Left cardiac atrium (tissue), 4 donors: ENCODE data around the gene POMGNT1. TPM values are rescaled to one million over a fixed set of nuclear protein-coding genes. Genes with fewer than 3 reads are reported as not detected.
"Not testable (repeated sequence)": the region's sequence is repeated elsewhere in the genome, so short reads cannot be mapped to it uniquely, and the experiment has no call there.

Source experiments
- ATAC-seq, 2 donors: fragments of 200-7000 bp; cut with Tn5 transposase; one replicate each; pipeline ENCODE4 v1.9.1; 2020; ENCODE audit warnings: mild to moderate bottlenecking in 2 of 2, moderate library complexity in 2 of 2
- DNase-seq: peaks from one replicate; pipeline ENCODE4 v3.0.0-alpha.2; 2020
- intact Hi-C, 2 donors: fragments of 100-400 bp; cut with DNase I; formaldehyde crosslinking; loops; one replicate each; pipeline versions ENCODE4 v1.14.1 to v1.15.1; 2022 to 2023
- long read RNA-seq: library from polyadenylated mRNA; unstranded; transcript quantifications from one replicate; pipeline ENCODE4 v2.0.0, GENCODE V29; 2021
- total RNA-seq, 2 donors: library from RNA; stranded (reverse); fragmentation: NEBNext Ultra II Directional; extraction: Animal tissue kit (Norgen Biotek cat#: 25700); gene quantifications; one replicate each; pipeline ENCODE4 v1.2.1, GENCODE V29; 2021
- donor health status: DM: no; HTN: yes; CAD: no.
- donor health status: DM: no; HTN: yes; CAD: no; lungs with severe emphysema.
- donor health status: DM: yes; HTN: yes; CAD: no.
- donor health status: Dilated cardiomyopathy.

Gene POMGNT1
- 100 to 1,000 TPM in 1 of 2 donors, 10 to 100 TPM in 1; 82.8 to 106 TPM for total RNA-seq
- long read RNA-seq, transcript POMGNT1-201 (22 exons, 2,728 nt): major isoform, 11 of 43 reads
- long read RNA-seq, partial matches to known transcripts: 25 of 43 reads
- long read RNA-seq, other reads (novel, unspliced or antisense): 7 of 43 reads

GRCh38 chr1:46197964-46198811 is at the start of gene POMGNT1:
Gene POMGNT1, minus strand, starts transcription at chr1:46198434. Its CDS starts 613 bp downstream, at chr1:46197821.
- DNase-seq (peak; percentile 68), ATAC-seq (peak; percentile 91 to 96)
- intact Hi-C loops: no loop called here

- DNase-seq: peak; percentile 98
- intact Hi-C loops: loop anchor here in 1 of 2 donors (10.0 kb wide), 1 partner anchor 97 kb away; the partner anchor contains the start of gene NSUN4
- ATAC-seq: peak; percentile 97 to 99
These were observed 49.3 kb upstream of the POMGNT1 start, which contains the start of gene RAD54L for GRCh38 chr1:46247436-46248121. Gene RAD54L, plus strand, starts transcription at chr1:46247763. Its CDS starts 643 bp downstream, at chr1:46248406.

GRCh38 chr1:46246548-46247435 is 48.6 kb upstream of the POMGNT1 start:
- intact Hi-C loops: loop anchor here in 1 of 2 donors (10.0 kb wide), 1 partner anchor 98 kb away; the partner anchor contains the start of gene NSUN4

GRCh38 chr1:46246136-46246535 is 47.9 kb upstream of the POMGNT1 start:
- intact Hi-C loops: loop anchor here in 1 of 2 donors (10.0 kb wide), 1 partner anchor 99 kb away; the partner anchor contains the start of gene NSUN4
- DNase-seq, ATAC-seq: not testable (repeated sequence)

More at GRCh38 chr1:46246548-46247435, 48.6 kb upstream of the POMGNT1 start:
- ATAC-seq (peak; percentile 21 to 94), DNase-seq (peak; percentile 61)

GRCh38 chr1:46244656-46245371 is 46.6 kb upstream of the POMGNT1 start:
- DNase-seq (no peak), ATAC-seq (no peak)
- intact Hi-C loops: loop anchor here in 1 of 2 donors (10.0 kb wide), 1 partner anchor 100 kb away; the partner anchor contains the start of gene NSUN4

- intact Hi-C loops: loop anchor here in 1 of 2 donors (10.0 kb wide), 1 partner anchor 101 kb away; the partner anchor contains the start of gene NSUN4
- not testable (repeated sequence) for ATAC-seq, DNase-seq
These were observed 45.6 kb upstream of the POMGNT1 start for GRCh38 chr1:46243831-46244230.

GRCh38 chr1:46242918-46243317 is 44.7 kb upstream of the POMGNT1 start:
- no peak for DNase-seq

GRCh38 chr1:46241733-46242132 is 43.5 kb upstream of the POMGNT1 start:
- intact Hi-C loops: loop anchor here in 1 of 2 donors (10.0 kb wide), 1 partner anchor 103 kb away; the partner anchor contains the start of gene NSUN4
- not testable (repeated sequence) for ATAC-seq, DNase-seq

More at GRCh38 chr1:46242918-46243317, 44.7 kb upstream of the POMGNT1 start:
- intact Hi-C loops: loop anchor here in 1 of 2 donors (10.0 kb wide), 1 partner anchor 102 kb away; the partner anchor contains the start of gene NSUN4
- ATAC-seq: no peak

GRCh38 chr1:46238865-46239264 is 40.6 kb upstream of the POMGNT1 start:
- intact Hi-C loops, ATAC-seq, DNase-seq: not testable (repeated sequence)

GRCh38 chr1:46236882-46237281 is 38.6 kb upstream of the POMGNT1 start:
- intact Hi-C loops: no loop called here
- no peak for DNase-seq

GRCh38 chr1:46231231-46231630 is 33.0 kb upstream of the POMGNT1 start:
- intact Hi-C loops, ATAC-seq, DNase-seq: not testable (repeated sequence)

More at GRCh38 chr1:46236882-46237281, 38.6 kb upstream of the POMGNT1 start:
- no peak for ATAC-seq

- no peak for ATAC-seq
These were observed 26.7 kb upstream of the POMGNT1 start for GRCh38 chr1:46224966-46225365.

GRCh38 chr1:46223472-46223943 is 25.3 kb upstream of the POMGNT1 start:
- peak; percentile 77 for DNase-seq
- intact Hi-C loops: loop anchor here in 1 of 2 donors (2.0 kb wide), 1 partner anchor 187 kb away; no protein-coding TSS in a partner anchor

More at GRCh38 chr1:46224966-46225365, 26.7 kb upstream of the POMGNT1 start:
- intact Hi-C loops: no loop called here
- no peak for DNase-seq

GRCh38 chr1:46223055-46223454 is 24.8 kb upstream of the POMGNT1 start:
- not testable (repeated sequence) for DNase-seq, ATAC-seq
- intact Hi-C loops: loop anchor here in 1 of 2 donors (2.0 kb wide), 1 partner anchor 186 kb away; no protein-coding TSS in a partner anchor

More at GRCh38 chr1:46223472-46223943, 25.3 kb upstream of the POMGNT1 start:
- ATAC-seq: peak; percentile 90 to 96

- intact Hi-C loops: loop anchor here in 1 of 2 donors (2.0 kb wide), 1 partner anchor 185 kb away; no protein-coding TSS in a partner anchor
- DNase-seq (no peak), ATAC-seq (no peak)
These were observed 23.5 kb upstream of the POMGNT1 start for GRCh38 chr1:46221749-46222148.

GRCh38 chr1:46220808-46221207 is 22.6 kb upstream of the POMGNT1 start:
- ATAC-seq: no peak
- no peak for DNase-seq
- intact Hi-C loops: no loop called here
